GM18858 (cell line): Measurements from ENCODE around the gene BMP3.
"Not testable (repeated sequence)": the region's sequence is repeated elsewhere in the genome, so short reads cannot be mapped to it uniquely, and the experiment has no call there.

Experiments
- ATAC-seq: cut with Tn5 transposase; IDR thresholded peaks from one replicate; pipeline ENCODE4 v1.9.1; 2021; ENCODE audit not compliant: unreplicated experiment

The BMP3 gene

DNA sequence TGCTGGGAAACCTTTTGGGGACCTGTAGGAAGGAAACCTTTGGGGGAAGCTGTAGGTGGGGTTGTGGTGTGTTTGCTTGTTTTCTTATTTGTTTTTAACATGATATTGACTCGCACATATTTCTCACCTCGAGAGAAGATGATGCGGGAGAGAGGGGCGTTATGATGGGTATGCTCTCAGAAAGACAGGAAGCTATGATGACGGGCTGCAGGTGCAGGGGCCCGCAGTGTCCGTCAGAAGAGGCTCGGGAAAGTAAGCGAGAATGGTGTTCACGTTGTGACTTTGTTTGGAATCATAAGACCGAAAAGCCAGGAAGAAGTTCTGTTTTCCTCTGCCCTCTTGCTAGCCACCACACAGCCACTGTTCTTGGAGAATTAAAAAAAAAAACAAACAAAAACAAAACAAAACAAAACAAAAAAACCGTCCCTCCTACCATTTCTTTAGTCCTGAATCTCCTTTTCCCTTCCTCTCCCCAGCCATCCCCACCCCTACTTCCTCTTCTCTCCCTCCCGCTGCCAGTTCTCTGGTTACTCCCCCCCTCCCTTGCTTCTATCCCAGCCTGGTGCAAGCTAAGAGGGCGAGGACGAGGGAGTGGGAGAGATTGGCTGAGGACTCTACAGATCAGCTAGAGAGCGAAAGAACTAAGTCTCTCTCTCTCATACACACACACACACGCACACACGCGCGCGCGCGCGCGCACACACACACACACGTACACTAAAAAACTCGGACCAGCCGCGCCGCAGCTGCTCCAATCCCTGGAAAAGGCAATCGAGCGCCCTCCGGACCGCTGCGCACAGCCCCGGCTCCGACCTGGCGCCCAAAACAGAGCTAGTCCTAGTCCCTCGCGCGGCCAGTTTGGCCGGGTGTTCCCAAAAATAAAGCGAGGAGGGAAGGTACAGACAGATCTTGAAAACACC is at the start of gene BMP3:
TSS of gene BMP3 (plus strand) at position 648 of the 920 bp plus-strand sequence. CDS start 577 bp downstream, outside the sequence.
- ATAC-seq: no peak

DNA sequence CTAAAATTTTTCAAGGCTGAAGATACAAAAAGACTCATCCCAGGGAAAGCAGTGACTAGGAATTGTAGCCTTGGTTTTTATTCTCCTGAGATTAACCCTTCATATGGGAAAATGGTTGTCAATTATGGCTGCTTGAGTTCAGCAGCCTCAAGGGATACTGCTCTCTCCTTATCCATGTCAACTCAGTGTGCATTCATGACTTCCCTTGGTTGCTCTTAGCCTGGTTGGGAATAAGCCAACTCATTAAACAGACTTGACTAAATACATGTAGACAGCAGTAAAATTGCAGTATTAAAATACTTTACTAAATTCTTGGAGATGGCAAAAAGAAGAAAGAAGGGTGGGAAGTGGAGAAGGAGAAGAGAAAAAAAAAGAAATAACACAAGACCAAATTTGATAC is 44.5 kb upstream of the BMP3 start:
- no peak for ATAC-seq

DNA sequence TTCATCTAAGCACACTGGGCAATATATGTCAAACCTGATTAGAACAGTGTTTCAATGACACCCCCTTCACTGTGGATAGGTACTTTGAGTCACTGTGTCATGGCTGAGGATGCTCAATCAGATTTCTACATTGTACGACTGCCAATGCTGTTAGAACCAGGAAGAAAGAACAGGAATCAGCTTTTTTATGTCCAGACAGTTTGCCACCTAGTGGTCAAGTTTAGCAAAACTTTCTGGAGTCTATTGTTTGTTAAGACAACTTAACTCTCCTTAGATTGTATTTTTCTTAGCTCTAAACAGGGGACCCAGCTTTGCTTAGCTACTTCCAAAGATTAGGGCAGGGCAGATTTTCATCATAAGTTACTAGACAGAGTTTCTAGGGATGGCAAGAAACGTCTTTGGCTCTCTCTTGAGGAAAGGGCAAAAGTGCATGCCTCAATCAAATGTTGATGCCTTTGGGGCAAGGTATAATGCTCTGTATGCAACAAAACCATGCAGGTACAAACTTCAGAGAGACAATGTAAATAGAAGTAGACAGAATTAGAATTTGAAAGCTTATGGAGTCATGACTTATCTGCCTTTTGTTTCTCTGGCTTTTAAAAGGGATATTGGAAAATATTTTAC is 40.5 kb upstream of the BMP3 start:
- ATAC-seq: peak; percentile 78

- ATAC-seq: no peak
Measured at GRCh38 chr4:80990851-80991250, 39.7 kb upstream of the BMP3 start.

GRCh38 chr4:80999943-81000342 is 30.6 kb upstream of the BMP3 start:
- no peak for ATAC-seq

DNA sequence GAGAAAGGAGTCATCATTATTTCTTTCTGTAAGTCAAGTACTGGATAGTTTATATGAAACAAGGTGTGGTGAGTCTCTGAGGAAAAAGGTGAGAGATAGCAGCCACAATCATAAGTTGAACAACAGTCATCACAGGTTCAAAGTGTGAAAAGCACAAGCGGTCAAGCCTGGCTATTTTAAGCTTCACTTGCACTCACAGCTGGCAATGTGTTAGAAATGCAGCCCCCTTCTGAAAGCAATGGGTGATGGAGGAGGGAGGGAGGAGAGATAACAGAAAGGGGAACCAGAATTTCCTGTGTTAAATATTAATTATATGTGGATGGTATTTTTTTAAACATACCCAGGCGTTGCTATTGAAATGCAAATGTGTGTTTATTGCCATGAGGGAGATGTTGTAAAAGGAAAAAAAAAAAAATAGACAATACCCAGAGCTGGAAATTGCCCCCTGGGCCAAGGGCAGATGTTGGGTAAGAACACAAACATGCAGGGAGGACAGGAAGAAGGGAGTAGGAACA is 26.9 kb upstream of the BMP3 start:
- ATAC-seq: peak; percentile 97

- ATAC-seq: no peak
Measured at GRCh38 chr4:81007417-81007816, 23.1 kb upstream of the BMP3 start.

DNA sequence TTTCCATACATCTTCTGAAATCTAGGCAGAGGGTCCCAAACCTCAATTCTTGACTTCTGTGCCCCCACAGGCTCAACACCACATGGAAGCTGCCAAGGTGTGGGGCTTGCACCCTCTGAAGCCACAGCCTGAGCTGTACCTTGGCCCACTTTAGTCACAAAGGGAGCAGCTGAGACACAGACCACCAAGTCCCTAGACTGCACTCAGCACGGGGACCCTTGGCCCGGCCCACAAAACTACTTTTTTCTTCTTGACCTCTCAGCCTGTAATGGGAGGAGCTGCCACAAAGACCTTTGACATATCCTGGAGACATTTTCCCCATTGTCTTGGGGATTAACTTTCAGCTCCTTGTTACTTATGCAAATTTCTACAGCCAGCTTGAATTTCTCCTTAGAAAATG is 13.9 kb upstream of the BMP3 start:
- ATAC-seq: not testable (repeated sequence)

GRCh38 chr4:81019006-81019405 is 11.5 kb upstream of the BMP3 start:
- ATAC-seq: no peak

- ATAC-seq: no peak
Measured at GRCh38 chr4:81021142-81021944, 9.2 kb upstream of the BMP3 start.

DNA sequence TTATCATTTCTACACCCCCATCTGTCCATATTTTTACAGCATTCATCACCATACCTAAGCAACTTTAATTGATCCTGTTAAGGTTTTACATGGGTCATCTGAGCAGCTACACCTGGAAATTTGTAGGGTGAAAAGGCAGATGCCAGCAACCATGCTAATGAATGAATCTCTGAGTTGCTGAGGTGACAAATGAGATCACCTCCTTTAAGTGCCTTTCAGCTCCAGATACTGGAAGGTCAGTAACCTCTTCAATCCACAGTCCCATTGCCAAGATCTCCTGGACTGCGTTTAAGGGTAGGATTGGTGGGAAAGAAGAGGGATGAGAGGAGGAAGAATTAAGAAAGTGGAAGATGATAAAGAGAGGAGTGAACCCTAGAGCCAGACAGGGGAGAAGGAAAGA is 8.5 kb upstream of the BMP3 start:
- no peak for ATAC-seq

GRCh38 chr4:81023484-81023883 is 7.0 kb upstream of the BMP3 start:
- ATAC-seq: no peak

DNA sequence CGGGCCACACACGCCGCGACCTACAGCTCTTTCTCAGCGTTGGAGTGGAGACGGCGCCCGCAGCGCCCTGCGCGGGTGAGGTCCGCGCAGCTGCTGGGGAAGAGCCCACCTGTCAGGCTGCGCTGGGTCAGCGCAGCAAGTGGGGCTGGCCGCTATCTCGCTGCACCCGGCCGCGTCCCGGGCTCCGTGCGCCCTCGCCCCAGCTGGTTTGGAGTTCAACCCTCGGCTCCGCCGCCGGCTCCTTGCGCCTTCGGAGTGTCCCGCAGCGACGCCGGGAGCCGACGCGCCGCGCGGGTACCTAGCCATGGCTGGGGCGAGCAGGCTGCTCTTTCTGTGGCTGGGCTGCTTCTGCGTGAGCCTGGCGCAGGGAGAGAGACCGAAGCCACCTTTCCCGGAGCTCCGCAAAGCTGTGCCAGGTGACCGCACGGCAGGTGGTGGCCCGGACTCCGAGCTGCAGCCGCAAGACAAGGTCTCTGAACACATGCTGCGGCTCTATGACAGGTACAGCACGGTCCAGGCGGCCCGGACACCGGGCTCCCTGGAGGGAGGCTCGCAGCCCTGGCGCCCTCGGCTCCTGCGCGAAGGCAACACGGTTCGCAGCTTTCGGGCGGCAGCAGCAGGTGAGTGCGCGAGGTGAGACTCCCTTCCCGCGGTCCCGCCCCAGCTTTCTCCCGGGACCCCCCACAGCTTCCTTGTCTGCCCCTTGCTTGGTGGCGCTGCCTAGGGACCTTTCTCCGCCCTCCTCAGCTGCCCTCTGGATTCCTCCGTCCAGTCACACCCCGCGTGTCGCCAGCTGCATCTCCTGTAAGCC is 678 bp downstream of the BMP3 start:
- ATAC-seq: no peak

GRCh38 chr4:81031796-81032551 is 1.5 kb downstream of the BMP3 start:
- ATAC-seq: no peak

GRCh38 chr4:81032771-81033684 is 2.5 kb downstream of the BMP3 start:
- ATAC-seq: no peak

GRCh38 chr4:81038636-81039350 is 8.3 kb downstream of the BMP3 start:
- no peak for ATAC-seq

- no peak for ATAC-seq
Measured at GRCh38 chr4:81039351-81039972, 9.0 kb downstream of the BMP3 start.
